Erythroblast (primary cell): ENCODE data around the gene FGF14.

Experiments used
- GATA1 ChIP-seq: IDR thresholded peaks from 2 replicates; pipeline ENCODE4 v1.6.1; 2011; ENCODE audit warnings: low read depth, mild to moderate bottlenecking, control low read depth, low read length, moderate library complexity
- POLR2A ChIP-seq: IDR thresholded peaks from 2 replicates; pipeline ENCODE4 v1.6.1; 2011; ENCODE audit warnings: mild to moderate bottlenecking, low read length

DNA sequence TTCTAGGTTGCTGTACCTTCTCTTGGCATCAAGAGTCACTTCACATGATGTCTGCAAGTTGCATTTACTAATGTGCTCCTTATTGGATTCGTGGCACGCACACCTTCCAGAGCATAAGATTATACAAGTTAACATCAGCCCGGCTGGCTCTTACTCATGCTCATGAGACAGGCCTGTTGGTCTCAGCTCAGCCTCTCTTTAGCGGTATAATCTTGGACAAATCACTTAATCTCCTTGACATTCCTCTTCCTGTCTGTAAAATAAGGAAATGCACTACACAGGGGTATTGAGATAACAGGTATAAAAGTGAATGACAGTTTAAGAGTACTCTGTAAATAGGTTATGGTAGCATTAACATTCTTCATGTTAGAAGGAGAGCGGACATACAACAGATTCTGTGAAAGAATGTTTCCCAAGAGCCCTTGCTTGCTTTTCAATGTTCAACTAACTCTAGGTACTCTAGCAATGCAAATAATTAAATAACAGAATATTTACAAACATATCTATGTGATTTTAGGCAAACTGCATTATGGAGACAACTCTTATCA is 181.1 kb downstream of the FGF14 start:
- TF ChIP-seq POLR2A = no peak
- TF ChIP-seq GATA1 = no peak
